Colonic mucosa (tissue), 4 donors: Measurements from ENCODE around the gene C12orf43. TPM values are rescaled to one million over a fixed set of nuclear protein-coding genes. Genes with fewer than 3 reads are reported as not detected.

Experiments used
- DNase-seq: peaks from one replicate; pipeline ENCODE4 v3.0.0-alpha.2; 2020
- H3K27ac ChIP-seq: fragments of 200-600 bp; one replicate; pipeline ENCODE4 v1.8.0; 2021
- H3K27me3 ChIP-seq: fragments of 200-600 bp; one replicate; pipeline ENCODE4 v1.8.0; 2021
- H3K36me3 ChIP-seq: fragments of 200-600 bp; one replicate; pipeline ENCODE4 v1.8.0; 2021
- H3K4me1 ChIP-seq: fragments of 200-600 bp; one replicate; pipeline ENCODE4 v1.8.0; 2021; ENCODE audit warnings: mild to moderate bottlenecking
- H3K4me3 ChIP-seq: fragments of 200-600 bp; one replicate; pipeline ENCODE4 v1.8.0; 2021
- H3K9ac ChIP-seq, 2 donors: one replicate each; pipeline ENCODE4 v1.7.0; 2013; ENCODE audit warnings: control low read depth in 2 of 2, low read depth in 2 of 2, low read length in 2 of 2
- H3K9me3 ChIP-seq: fragments of 200-600 bp; one replicate; pipeline ENCODE4 v1.8.0; 2021
- CTCF ChIP-seq: fragments of 200-600 bp; IDR thresholded peaks from one replicate; pipeline ENCODE4 v1.8.0; 2022; ENCODE audit warnings: antibody characterized with exemption, mild to moderate bottlenecking
- intact Hi-C: fragments of 100-400 bp; cut with DNase I; formaldehyde crosslinking; loops from one replicate; pipeline ENCODE4 v1.14.1; 2022
- total RNA-seq, 2 donors: library from RNA; stranded (reverse); fragmentation: NEBNext Ultra II Directional in 1 of 2; extraction: Animal tissue kit (Norgen Biotek cat#: 25700) in 1 of 2; gene quantifications; one replicate each; pipeline ENCODE4 v1.2.1, GENCODE V29; 2021
- donor health status: healthy.
- donor health status: DM: no; HTN: no; CAD: no.
- donor health status: DM: no; HTN: no; CAD: no.

Gene C12orf43
- total RNA-seq, 2 donors from 2014 or later: 10.6 to 18.3 TPM

GRCh38 chr12:121017966-121018491 lies 1.7 kb upstream of the C12orf43 start:
- H3K4me3 ChIP-seq: no peak overlapping the region
- H3K27ac ChIP-seq: no peak overlapping the region
- intact Hi-C loops: no loop called here
- no peaks in the 10 kb centered on the region for H3K27me3 ChIP-seq
- TF ChIP-seq CTCF: no peak
- H3K9ac ChIP-seq: no peak overlapping the region
- no peak for DNase-seq
- H3K36me3 ChIP-seq: no peaks in the 10 kb centered on the region
- H3K4me1 ChIP-seq: no peaks in the 10 kb centered on the region
- no peaks in the 10 kb centered on the region for H3K9me3 ChIP-seq

- intact Hi-C loops: no loop called here
- H3K4me3 ChIP-seq: no peak overlapping the region
- DNase-seq: no peak
- H3K27ac ChIP-seq: no peak overlapping the region
- no peak for TF ChIP-seq CTCF
- no peak overlapping the region for H3K9ac ChIP-seq
- no peaks in the 10 kb centered on the region for H3K4me1 ChIP-seq
- H3K9me3 ChIP-seq: no peaks in the 10 kb centered on the region
- H3K36me3 ChIP-seq: peaks cover 6% of the 10 kb centered on the region
- H3K27me3 ChIP-seq: no peaks in the 10 kb centered on the region
Observed at GRCh38 chr12:121013715-121014114, 2.6 kb downstream of the C12orf43 start.

GRCh38 chr12:121011820-121012219 lies 4.5 kb downstream of the C12orf43 start:
- intact Hi-C loops: no loop called here
- H3K9ac ChIP-seq: no peak overlapping the region
- H3K27me3 ChIP-seq: no peaks in the 10 kb centered on the region
- H3K4me1 ChIP-seq: no peaks in the 10 kb centered on the region
- no peak for DNase-seq
- no peak overlapping the region for H3K4me3 ChIP-seq
- H3K9me3 ChIP-seq: no peaks in the 10 kb centered on the region
- H3K36me3 ChIP-seq: peaks cover 6% of the 10 kb centered on the region
- no peak for TF ChIP-seq CTCF
- H3K27ac ChIP-seq: no peak overlapping the region

GRCh38 chr12:121010860-121011259 lies 5.4 kb downstream of the C12orf43 start:
- Histone ChIP-seq H3K27me3 (no peaks in the 10 kb centered on the region), H3K36me3 (peaks cover 6% of the 10 kb centered on the region), H3K4me1 (no peaks in the 10 kb centered on the region), H3K9me3 (no peaks in the 10 kb centered on the region), H3K27ac (no peak overlapping the region), H3K4me3 (no peak overlapping the region), H3K9ac (no peak overlapping the region)
- TF ChIP-seq CTCF: no peak
- intact Hi-C loops: no loop called here
- no peak for DNase-seq

DNA sequence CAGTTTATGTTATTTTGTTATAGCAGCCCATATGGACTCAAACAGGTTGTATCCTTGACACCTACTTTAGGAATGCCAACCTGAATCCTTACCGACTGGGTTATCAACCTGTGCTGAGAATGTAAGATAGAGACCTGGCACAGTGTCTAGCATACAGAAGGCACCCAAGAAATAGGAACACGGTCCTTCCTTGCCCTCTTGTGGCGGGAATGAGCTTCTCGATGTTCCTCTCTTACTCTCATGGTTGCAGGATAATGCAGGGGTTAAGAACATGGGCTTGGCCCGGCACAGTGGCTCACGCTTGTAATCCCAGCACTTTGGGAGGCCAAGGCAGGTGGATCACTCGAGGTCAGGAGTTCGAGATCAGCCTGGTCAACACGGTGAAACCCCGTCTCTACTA lies 6.5 kb downstream of the C12orf43 start:
- intact Hi-C loops: loop anchor here (5.0 to 10.0 kb wide), 2 partner anchors 88 to 365 kb away; partner anchors contain the start of gene CABP1

More for the DNA sequence above, 6.5 kb downstream of the C12orf43 start:
- no peaks in the 10 kb centered on the region for H3K27me3 ChIP-seq
- DNase-seq: peak; percentile 68
- H3K9ac ChIP-seq: no peak overlapping the region
- peaks cover 6% of the 10 kb centered on the region for H3K36me3 ChIP-seq
- H3K4me3 ChIP-seq: no peak overlapping the region
- H3K9me3 ChIP-seq: no peaks in the 10 kb centered on the region
- peak; percentile 15 for TF ChIP-seq CTCF
- no peaks in the 10 kb centered on the region for H3K4me1 ChIP-seq
- no peak overlapping the region for H3K27ac ChIP-seq
